AG04449 (cell line): ENCODE measurements around the gene STAG1.
"Not testable (repeated sequence)": the region's sequence is repeated elsewhere in the genome, so short reads cannot be mapped to it uniquely, and the experiment has no call there.

Experiments used
- CTCF ChIA-PET: fragments of 350-600 bp; formaldehyde crosslinking; extraction: SDS; loops from one replicate; lab custom pipeline; 2021; ENCODE audit warnings: antibody characterized with exemption; lab: Yijun Ruan, JAX
- POLR2A ChIA-PET: fragments of 400-600, 350-600 bp; formaldehyde crosslinking; extraction: SDS; loops from one replicate; lab custom pipeline; 2020; ENCODE audit warnings: antibody characterized with exemption, inconsistent platforms; lab: Yijun Ruan, JAX
- DNase-seq: peaks from one replicate; pipeline ENCODE4 v3.0.0-alpha.2; 2010; ENCODE audit warnings: low read depth, low spot score
- H3K4me3 ChIP-seq: 2 replicates; pipeline ENCODE4 v1.5.1; 2011; ENCODE audit warnings: low read depth, mild to moderate bottlenecking, control low read depth, low read length
- TF ChIP-seq, protein P1 (sequence below): IDR thresholded peaks from one replicate; pipeline ENCODE4 v1.5.1; 2011; ENCODE audit warnings: mild to moderate bottlenecking, moderate library complexity, low read length, control low read depth, inconsistent platforms; ENCODE audit not compliant: insufficient read depth; ENCODE audit errors: missing control alignments

Gene STAG1

DNA sequence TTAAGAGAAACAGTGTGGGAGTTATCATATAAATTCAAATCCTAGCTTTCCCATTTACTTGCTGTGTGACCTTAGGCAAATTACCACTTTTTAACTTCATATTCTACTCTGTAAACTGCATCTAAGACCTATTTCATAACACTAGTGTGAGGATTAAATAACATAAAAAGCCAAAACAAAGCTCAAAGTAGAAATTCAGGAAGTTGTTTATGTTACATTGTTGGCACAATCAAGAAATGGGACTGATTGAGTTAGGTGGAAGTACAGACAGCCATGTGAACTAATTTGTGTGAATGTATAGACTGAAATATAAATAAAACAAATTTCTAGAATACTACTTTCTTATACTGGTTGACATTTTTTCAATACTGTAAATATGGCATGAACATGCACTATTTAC lies 131.7 kb downstream of the STAG1 start:
- H3K4me3 ChIP-seq = no peak overlapping the region
- POLR2A ChIA-PET = no interaction called here
- CTCF ChIA-PET = interaction anchor here (1.2 kb wide), 1 partner anchor 9 kb away, joined by 4 read pairs; no protein-coding TSS in a partner anchor
- no peak for DNase-seq
- TF ChIP-seq, protein P1, sequence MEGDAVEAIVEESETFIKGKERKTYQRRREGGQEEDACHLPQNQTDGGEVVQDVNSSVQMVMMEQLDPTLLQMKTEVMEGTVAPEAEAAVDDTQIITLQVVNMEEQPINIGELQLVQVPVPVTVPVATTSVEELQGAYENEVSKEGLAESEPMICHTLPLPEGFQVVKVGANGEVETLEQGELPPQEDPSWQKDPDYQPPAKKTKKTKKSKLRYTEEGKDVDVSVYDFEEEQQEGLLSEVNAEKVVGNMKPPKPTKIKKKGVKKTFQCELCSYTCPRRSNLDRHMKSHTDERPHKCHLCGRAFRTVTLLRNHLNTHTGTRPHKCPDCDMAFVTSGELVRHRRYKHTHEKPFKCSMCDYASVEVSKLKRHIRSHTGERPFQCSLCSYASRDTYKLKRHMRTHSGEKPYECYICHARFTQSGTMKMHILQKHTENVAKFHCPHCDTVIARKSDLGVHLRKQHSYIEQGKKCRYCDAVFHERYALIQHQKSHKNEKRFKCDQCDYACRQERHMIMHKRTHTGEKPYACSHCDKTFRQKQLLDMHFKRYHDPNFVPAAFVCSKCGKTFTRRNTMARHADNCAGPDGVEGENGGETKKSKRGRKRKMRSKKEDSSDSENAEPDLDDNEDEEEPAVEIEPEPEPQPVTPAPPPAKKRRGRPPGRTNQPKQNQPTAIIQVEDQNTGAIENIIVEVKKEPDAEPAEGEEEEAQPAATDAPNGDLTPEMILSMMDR = no peak

- DNase-seq, POLR2A ChIA-PET, H3K4me3 ChIP-seq: not testable (repeated sequence)
- CTCF ChIA-PET = interaction anchor here (1.2 kb wide), 1 partner anchor 134 kb away, joined by 4 read pairs; the partner anchor contains the start of gene STAG1
Measured at GRCh38 chr3:136617969-136618525, 134.1 kb downstream of the STAG1 start.

DNA sequence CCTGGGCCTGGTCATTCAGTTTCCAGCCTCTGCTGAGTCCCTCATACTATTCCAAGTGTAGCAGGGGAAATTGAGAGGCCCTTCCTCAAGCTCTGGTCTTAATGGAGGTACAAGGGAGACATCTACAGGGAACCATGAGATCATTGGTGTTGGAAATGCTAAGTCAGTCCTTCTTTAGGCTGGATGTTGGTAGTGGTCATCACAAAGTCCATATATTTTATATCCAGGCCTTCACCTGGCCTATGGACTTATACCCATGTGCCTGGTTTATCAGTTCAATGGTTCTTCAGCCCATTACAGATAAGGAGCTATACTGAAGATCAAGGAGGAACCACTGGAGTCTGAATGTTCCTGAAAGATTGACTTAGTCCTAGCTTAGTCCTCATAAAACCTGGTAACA lies 135.0 kb downstream of the STAG1 start:
- H3K4me3 ChIP-seq = no peak overlapping the region
- DNase-seq = no peak
- CTCF ChIA-PET = interaction anchor here (1.2 kb wide), 1 partner anchor 135 kb away, joined by 4 read pairs; the partner anchor contains the start of gene STAG1
- TF ChIP-seq, protein P1 = no peak
- POLR2A ChIA-PET = no interaction called here

- no peak overlapping the region for H3K4me3 ChIP-seq
- ChIA-PET POLR2A (no interaction called here), CTCF (no interaction called here)
- DNase-seq = no peak
- TF ChIP-seq, protein P1 = no peak
Measured at GRCh38 chr3:136612512-136612911, 139.7 kb downstream of the STAG1 start.

DNA sequence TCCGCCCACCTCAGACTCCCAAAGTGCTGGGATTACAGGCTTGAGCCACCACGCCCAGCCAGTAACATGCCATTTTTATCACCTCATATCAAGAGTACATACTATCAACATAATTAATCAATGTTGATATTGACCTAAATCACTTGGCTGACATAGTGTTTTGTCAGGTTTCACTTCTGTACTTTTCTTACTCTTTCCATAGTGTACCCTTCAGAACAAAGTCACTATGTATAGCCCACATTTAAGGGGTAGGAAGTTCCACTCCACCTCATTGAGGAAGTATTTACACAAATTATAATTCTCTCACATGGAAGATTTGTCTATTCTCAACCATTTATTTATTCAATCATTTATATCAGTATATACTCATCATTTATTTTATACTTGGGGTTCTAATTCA lies 145.2 kb downstream of the STAG1 start:
- DNase-seq = no peak
- no peak overlapping the region for H3K4me3 ChIP-seq
- POLR2A ChIA-PET = no interaction called here
- CTCF ChIA-PET = interaction anchor here (1.2 kb wide), 1 partner anchor 146 kb away, joined by 3 read pairs; no protein-coding TSS in a partner anchor
- TF ChIP-seq, protein P1 = no peak

GRCh38 chr3:136606216-136606615 lies 146.0 kb downstream of the STAG1 start:
- H3K4me3 ChIP-seq, POLR2A ChIA-PET, DNase-seq: not testable (repeated sequence)
- CTCF ChIA-PET = interaction anchor here (1.1 to 1.2 kb wide), 2 partner anchors 146 to 531 kb away, joined by 3 read pairs; no protein-coding TSS in a partner anchor

DNA sequence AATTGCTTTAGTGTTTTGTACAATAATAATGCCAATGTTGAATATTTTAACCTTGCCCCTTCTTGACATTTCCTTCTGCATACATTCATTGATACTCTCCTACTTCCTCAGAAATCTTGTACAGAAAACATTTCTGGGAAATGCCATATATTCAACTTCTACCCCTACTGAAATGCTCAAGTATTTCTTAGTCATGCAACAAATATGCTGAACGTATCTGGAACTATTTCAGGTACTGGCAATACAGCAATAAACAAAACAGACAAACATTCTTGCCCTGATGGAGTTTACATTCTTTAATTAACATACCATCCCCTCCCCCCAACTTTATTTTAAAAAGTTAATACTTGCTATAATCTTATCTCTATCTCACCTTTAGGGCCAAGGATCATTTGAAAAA lies 147.2 kb downstream of the STAG1 start:
- DNase-seq = no peak
- ChIA-PET POLR2A (no interaction called here), CTCF (interaction anchor here (0.6 kb wide), 1 partner anchor 98 kb away, joined by 3 read pairs; no protein-coding TSS in a partner anchor)
- TF ChIP-seq, protein P1 = no peak
- no peak overlapping the region for H3K4me3 ChIP-seq
